ENCODE measurements around the gene C16orf89.
"Not testable (repeated sequence)": the region's sequence is repeated elsewhere in the genome, so short reads cannot be mapped to it uniquely, and the experiment has no call there.

Gene C16orf89, protein sequence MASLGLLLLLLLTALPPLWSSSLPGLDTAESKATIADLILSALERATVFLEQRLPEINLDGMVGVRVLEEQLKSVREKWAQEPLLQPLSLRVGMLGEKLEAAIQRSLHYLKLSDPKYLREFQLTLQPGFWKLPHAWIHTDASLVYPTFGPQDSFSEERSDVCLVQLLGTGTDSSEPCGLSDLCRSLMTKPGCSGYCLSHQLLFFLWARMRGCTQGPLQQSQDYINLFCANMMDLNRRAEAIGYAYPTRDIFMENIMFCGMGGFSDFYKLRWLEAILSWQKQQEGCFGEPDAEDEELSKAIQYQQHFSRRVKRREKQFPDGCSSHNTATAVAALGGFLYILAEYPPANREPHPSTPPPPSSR

DNA sequence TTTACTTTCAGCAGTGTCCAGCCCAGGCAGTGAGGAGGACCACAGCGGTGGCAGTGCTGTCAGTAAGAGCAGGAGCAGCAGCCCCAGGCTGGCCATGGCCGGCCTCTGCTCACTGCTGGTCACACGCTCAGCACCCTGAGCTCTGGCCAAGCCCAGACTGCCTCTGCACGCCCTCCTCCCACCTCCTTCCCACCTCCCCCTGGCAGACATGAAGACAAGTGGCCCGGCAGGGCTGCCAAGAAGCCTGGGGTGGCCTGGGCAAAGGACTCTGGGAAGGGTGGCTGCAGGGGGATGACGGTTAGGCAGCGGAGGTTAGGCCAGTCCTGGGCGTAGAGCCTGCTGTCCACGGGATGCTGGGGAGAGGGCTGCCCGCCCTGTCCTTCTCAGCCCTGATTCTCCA lies at the start of gene C16orf89:
TSS of gene C16orf89 (minus strand) at position 144 of the 400 bp plus-strand sequence. CDS start at position 96, 48 bp downstream.
- no peak for DNase-seq

DNA sequence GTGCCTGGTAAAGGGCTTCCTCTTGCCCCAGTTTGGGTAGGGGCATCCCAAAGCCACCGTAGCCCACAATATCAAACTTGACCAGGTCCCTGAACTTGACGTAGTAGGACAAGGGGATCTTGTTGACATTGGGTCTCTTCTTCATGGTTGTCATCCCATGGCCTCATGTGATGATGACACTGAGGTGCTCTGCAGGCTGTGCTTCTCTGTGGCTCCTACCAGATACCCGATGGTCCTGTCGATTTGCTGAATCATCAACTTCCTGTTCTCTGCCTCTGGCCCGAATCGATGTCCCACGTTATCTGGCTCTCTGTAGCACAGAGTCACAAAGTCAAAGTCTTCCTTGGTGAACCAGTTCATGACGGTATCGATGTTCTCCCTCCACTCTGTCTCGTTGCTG lies 45.2 kb upstream of the C16orf89 start:
- not testable (repeated sequence) for DNase-seq

DNA sequence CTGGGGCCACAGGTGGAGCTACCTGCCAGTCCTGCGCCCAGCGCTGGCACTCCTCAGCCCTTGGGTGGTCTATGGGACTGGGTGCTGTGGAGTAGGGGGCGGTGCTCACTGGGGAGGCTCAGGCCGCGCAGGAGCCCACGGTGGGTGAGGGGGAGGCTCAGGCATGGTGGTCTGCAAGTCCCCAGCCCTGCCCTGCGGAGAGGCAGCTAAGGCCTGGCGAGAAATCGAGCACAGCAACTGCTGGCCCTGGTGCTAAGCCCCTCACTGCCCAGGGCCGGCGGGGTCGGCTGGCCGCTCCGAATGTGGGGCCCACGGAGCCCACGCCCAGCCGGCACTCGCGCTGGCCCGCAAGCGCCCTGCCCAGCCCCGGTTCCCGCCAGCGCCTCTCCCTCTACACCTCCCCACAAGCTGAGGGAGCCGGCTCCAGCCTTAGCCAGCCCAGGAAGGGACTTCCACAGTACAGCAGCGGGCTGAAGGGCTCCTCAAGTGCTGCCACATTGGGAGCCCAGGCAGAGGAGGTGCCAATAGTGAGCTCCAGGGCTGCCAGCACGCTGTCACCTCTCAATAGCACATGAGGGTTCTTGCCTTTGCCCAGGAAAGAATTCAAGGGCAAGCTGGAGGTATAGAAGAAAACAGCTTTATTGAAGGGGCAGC lies 42.9 kb upstream of the C16orf89 start:
- no peak for DNase-seq

DNA sequence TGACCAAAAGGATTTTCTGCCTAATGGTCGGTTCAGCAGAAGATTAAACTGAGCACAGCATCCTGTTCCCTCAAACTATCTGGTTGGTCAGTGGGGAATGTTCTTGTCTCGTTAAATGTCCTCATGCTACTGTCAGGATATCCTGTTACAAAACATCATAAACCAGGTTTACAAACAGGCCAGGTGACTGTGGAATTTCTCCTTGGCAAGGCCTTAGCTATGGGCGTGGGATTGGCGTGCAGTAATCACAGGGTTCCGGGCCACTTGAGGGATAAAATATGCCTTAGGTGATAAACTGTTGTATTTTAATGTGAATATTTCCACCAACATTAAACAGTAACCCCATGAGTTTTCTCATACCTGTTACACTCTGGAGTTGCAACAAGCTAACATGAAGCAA lies 39.3 kb upstream of the C16orf89 start:
- DNase-seq: not testable (repeated sequence)

DNA sequence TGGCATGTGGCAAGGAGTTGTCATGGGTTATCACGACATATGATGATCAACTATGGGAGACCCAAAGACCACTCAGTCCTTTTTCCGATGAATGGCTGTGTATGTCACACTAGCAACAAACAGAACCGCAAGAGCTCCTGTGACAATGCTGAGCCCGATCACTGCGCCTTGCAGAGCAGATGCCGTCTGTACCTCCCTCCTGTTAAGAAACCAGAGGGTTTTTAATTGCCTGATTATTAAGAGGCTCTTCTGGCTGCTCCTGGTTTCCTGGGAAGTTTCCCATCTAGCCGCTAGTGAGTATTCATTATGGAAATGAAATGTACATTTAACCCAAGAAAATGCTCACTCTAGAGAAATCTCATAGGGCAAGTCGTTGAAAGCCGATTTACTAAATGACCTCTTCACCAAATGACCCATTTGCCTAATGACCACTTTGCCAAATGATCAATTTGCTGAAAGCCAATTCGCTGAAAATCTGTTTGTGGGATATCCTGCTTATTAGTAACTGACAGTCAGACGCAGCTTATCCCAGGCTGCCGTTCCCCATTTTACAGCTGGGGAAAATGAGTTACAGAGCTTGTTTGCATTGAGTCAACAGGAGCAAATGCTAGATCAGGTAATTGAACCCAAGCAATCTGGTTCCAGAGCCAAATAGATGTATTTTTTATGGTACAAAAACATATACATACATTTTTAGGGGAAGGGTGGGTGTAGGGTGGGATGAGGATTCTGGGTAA lies 37.7 kb upstream of the C16orf89 start:
- not testable (repeated sequence) for DNase-seq

DNA sequence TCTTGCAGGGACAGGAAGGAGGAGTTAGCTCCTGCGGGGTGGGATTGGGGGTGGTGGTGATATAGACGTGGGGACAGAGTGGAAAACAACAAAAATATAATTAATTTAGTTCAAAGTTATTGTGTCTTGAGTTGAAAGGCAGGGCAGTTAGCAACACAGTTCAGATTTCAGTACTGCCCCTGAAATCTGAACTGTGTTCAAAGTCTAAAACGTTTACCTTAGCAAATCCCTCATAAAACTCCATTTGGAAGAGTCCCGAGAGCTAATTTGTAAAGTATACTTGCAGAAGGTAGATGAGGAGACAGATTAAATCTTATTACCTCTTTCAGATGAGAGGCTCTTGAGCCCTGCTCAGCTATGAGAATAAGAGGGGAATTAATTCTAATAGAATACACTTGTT lies 33.4 kb upstream of the C16orf89 start:
- not testable (repeated sequence) for DNase-seq

DNA sequence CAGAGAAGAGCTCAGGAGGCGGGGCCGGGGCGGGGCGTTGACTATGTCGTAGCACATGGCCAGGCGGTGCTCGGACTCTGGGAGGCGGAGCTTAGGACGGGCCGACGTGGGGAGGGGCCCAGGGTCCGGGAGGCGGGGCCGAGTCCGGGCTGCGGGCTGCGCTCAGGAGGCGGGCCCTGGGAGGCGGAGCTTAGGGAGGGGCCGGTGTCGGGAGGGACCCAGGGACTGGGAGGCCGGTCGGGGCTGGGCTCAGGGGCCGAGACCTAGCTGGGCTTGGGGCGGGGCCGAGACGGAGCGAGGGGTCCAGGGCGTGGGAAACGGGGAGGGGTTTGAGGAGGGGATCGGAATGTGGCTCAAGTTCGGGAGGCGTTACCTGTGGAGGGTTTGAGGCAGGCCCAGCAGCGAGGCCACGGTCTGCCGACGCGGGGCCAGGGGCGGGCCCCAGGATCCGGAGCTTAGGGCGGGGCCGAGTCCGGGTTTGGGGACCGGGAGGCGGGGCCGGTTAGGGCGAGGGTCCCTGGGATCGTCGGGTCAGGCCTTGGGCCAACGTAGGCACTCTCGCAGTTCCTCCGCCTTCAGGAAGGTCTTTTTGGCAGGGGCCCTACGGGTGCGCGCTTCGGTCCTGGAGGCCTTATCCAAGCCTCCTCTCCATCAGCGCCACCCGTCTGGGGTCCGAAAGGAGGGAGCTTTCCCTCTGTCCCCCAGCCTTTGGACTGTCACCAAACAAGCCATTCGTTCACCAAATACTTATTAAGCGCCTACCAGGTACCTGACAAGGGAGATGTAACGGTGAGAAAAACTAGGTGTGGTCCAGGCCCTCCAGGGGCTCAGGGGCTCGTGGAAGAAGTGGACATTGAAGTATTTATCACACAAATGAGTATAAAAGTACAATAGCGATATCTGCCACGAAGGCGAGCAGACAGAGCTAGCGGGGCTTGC lies 32.7 kb upstream of the C16orf89 start:
- DNase-seq: peak; percentile 98

DNA sequence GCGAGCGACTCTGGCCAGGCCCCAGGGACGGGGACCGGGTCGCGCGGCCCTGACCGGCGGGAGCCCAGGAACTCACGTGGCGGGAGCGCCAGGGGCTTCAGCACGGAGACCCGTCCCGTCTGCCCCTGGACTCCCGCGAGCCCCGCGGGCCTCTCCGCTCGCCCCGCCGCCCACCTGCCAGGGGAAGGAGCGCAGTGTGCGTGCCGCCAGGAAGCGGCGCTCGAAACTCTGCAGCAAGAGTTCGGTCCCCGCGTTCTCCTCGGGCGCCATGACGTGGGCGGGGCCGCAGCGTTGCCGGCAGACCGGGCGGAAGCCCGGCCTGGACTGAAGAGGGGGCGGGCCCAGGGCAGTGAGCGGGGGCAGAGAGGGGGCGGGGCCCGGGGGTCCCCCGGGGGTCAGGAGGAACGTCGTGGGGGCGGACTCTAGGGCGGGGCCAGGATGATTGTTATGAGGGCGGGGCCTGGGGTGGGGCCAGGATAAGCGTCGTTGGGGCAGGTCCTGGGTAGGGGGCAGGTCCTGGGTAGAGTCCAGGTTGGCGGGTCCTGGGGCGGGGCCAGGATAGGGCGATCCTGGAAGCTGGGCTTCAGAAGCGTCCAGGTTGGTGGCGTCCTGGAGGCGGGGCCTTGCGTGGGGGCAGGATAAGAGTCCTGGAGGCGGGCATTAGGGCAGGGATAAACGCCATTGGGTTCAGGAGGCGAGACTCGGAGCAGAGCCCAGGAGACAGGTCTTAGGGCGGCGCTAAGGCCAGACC lies 31.9 kb upstream of the C16orf89 start, which contains the start of gene EEF2KMT:
TSS of gene EEF2KMT (minus strand) at position 326 of the 751 bp plus-strand sequence. CDS start at position 270, 56 bp downstream.
- DNase-seq: peak; percentile 97

DNA sequence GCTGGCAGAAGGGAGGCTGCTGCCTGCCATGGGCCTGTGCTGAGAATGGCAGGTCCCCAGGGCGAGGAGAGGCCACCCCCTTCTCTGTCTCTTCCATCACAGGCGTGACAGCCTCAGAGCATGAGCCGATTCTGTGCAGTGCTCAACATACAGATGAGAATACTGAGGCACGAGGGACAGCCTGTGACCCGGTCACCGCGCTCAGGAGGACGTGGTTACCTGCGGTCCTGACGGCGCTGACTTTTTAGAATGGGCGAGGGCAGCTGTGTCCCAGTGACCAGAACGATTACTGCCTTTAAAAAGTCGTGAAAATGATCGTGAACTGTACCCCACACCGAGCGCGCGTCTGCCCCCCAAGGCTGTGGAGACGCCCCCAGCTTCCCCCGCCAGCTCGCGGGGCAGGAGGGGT lies 31.3 kb upstream of the C16orf89 start:
- peak; percentile 46 for DNase-seq

DNA sequence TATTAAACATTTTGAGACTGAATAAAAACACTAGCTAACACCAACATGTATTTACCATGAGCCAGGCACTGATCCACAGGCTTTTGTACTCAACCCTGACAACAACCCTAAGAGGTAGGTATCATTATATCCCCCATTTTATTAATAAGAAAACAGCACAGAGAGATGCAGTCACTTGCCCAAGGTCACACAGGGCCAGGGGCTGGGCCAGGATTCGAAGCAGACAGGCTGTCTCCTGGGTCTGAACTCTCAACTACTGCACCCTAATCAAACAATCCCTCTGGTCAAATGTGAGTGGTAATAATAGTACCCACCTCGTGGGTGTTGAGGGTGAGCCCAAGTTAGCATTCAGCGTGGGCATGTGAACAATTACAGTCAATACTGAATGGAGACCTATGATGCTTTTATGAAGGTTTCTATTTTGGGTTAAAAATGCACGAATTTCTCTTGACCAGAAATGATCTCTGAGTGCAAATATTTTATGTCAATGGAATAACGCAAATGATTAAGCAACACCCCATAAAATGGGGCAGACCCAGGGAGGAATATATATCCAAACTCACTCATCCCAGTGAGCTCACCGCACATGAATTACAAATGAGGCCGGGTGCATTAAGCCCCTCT lies 30.8 kb upstream of the C16orf89 start:
- DNase-seq: not testable (repeated sequence)

DNA sequence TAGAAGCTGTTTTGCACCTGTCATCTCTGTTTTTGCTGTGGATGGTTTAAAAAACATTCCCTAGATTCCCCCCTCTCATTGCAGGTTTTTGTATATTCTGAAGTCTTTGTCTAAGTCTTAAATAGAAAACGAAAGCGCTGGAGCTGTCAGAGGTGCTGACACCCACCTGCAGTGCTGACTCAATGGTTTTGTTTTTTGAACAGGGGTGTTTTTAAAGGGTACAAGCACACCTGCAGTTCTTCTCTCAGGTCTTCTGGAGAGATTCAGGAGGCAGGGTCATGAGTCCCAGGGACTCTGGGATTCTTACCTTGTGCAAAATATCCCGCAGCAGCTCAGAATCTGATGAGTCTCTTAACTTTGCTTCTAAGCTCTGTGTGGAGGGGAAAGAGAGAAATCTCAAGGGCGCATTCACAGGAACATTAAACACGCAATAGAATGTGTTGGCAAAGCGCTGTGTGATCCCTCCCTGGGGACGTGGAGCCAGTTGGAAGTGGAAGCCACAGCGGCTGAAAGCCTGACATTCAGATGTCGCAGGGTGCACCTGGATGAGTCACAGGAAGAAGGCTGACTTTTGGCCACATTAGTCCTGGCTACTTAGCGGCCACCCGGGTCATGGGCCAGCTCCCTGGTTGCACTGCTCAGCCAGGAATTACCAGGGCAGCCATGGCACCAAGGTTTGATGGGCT lies 29.5 kb upstream of the C16orf89 start:
- DNase-seq: not testable (repeated sequence)

DNA sequence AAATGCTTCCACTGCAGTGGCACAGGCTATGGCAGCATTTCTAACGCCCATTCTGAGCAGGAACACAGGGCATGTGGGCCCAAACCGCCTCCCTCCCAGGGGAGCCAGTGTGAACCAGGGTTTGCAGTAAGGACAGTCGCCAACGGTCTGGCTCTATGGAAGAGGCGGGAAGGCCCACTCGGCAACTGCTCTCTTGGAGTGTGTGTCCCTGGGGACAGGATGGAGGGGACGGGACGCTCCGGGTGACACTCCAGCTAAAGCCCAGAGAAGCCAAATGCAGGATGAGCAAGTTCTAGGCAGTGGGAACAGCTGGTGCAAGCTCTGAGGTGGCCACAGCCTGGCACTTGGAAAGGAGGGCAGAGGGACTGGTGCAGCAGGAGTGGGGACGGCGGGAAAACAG lies 28.0 kb upstream of the C16orf89 start:
- not testable (repeated sequence) for DNase-seq

DNA sequence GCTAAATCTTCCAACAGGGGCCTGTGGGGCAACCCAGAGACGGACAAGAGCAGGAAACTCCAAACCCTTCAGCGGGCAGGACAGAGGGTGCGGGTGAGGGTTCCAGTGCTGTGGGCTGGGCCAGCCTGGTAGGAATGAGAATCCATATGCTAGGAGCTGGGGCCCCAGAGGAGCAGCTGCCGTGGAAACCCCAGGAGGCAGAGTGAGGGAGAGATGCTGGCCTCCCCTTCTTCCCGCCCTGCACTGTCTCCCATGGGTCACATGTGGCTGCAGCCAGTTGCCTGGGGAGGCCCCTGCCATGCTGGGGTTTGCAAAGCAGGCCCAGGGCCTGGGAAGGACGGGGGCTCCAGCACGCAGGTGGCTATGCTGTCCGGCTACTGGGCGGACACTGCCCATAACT lies 27.3 kb upstream of the C16orf89 start:
- not testable (repeated sequence) for DNase-seq

DNA sequence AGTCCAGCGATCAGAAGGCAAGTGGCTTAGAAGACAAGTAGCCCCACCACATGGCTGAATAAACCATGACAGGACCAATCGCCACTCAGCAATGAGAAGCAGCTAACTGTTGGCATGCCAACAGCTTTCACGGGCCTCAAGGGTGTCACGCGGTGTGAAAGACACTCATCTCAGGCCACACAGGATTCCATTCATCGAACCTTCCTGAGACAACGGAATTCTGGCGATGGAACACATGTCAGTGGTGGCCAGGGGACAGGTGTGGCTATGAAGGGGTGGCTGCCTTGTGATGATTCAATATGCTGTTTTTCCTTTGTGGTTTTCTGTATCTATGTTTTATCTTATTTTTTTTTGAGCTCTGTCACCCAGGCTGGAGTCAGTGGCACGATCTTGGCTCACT lies 24.8 kb upstream of the C16orf89 start:
- not testable (repeated sequence) for DNase-seq

DNA sequence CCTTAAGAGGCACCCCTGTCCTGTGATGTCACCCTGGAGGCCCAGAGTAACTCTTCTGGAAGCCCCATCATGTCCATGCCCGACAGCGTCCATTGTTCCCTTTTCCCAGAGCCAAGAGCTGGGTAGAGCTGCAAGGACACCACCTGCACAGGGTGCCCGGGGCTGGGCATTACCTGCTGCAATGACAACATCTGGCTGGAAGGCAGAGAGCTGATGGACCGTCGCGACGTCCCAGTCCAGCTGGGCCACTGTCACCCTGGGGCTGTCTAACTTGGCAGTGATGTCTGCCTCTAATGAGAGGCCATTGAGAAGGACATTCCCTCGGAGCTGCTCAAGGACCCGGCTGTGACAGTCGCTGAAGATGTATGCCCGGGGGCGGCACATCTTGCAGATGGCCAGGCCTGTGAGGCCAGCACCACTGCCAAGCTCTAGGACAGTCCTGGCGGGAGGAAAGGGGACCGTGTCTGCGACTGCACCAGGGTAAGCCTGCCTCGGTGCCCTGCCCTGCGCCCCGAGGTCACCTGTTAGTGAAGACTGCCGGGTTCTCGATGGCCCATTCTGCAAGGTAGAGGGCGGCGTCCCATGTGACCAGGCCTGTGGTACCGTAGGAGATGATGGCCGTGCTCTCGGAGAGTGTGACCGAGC lies 24.3 kb upstream of the C16orf89 start:
- not testable (repeated sequence) for DNase-seq

DNA sequence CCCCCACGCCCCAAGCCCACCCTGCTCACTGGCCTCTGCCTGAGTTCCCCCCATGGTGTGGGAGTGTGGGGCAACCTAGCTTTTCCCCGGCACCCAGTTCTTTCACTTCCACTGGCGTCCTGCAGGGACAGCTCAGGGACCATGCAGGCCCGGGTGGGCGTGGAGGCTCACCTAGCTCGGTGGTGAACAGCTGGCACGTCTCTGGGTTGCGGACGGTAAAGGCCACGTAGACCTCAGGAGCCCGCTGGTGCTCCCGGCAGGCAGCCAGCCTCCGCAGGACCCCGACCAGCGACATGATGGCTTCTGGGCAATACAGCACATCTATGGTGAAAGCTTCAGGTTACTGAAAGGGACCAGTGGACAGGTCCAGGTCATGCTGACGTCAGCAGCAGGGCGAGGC lies 23.2 kb upstream of the C16orf89 start:
- DNase-seq: not testable (repeated sequence)

DNA sequence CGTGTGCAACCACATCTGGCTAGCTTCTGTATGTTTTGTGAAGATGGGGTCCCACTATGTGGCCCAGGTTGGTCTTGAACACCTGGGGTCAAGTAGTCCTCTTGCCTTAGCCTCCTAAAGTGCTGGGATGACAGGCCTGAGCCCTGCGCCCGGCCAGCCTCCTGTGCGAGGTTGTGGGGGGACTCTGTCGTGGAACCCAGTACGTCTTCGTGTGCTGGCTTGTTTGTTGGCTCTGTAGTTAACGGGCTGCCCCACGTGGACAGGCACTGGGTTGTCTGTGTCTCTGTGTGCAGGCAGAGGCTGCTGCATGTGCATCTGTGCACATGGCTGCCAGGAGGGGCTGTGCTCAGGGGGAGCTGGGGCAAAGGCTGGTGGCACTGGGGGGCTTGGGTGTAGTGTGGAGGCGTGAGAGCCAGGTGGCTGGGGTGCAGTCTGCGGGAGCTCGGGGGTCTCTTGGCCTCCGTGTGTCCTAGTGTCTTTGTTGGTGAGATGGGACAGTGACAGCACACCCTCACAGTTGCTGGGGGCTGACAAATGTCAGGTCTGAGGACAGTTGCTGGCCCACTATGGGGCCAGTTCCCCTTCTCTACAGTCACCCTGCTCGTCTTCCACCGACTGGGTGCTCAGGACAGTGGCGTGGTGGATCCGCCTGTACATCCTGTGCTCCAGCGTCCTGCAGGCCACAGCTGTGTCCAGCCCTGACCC lies 22.5 kb upstream of the C16orf89 start:
- DNase-seq: not testable (repeated sequence)

DNA sequence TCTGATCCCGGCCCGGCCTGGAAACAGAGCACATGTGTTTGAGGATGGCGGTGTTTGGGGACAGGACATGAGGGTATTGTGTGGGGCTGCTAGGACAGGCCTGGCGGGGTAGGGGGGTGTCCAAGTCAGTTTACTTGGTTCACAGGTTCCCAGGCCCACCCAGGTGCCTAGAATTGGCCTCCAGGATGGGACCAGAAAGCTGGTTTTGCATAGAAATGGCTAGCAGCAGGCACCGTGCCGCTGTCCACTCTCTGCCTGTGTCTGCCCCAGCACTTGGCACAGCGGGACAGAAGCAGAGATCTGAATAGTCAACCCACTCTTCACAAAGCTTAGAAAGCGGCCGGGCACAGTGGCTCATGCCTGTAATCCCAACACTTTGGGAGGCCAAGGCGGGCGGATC lies 20.0 kb upstream of the C16orf89 start:
- DNase-seq: not testable (repeated sequence)

DNA sequence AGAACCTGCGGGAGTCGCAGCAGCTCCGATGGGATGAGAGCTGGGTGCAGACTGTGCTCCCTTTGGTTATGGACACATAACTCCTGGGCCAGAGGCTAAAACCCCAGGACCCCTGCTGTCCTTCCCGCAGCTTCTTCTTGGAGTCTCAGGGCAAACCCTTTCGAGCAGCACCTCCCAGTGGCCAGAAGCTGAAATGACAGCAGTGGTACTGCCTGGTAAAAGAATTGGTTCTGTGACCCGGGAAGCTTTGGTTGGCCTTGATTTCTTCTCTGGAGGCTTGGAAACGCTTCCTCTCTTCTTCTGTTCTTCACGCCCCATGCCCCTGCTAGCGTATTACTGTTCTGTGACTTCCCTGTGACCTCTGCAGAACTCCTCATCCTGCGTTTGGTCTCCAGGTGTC lies 19.0 kb upstream of the C16orf89 start:
- peak; percentile 66 for DNase-seq

All from CD4-positive, alpha-beta T cell treated with Interleukin-17A for 4 hours (primary cell).